NCI-H69 (cell line): ENCODE data around the gene OR1E2.
"Not testable (repeated sequence)": the region's sequence is repeated elsewhere in the genome, so short reads cannot be mapped to it uniquely, and the experiment has no call there.

ENCODE experiments used
- DNase-seq: peaks from one replicate; lab custom pipeline; 2025; lab: John Stamatoyannopoulos, UW

OR1E2 gene, protein sequence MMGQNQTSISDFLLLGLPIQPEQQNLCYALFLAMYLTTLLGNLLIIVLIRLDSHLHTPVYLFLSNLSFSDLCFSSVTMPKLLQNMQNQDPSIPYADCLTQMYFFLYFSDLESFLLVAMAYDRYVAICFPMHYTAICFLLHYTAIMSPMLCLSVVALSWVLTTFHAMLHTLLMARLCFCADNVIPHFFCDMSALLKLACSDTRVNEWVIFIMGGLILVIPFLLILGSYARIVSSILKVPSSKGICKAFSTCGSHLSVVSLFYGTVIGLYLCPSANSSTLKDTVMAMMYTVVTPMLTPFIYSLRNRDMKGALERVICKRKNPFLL

GRCh38 chr17:3433741-3434140 lies at the start of gene OR1E2:
OR1E2 (minus strand) TSS chr17:3433841; CDS start chr17:3433841, 0 bp downstream.
- no peak for DNase-seq

DNA sequence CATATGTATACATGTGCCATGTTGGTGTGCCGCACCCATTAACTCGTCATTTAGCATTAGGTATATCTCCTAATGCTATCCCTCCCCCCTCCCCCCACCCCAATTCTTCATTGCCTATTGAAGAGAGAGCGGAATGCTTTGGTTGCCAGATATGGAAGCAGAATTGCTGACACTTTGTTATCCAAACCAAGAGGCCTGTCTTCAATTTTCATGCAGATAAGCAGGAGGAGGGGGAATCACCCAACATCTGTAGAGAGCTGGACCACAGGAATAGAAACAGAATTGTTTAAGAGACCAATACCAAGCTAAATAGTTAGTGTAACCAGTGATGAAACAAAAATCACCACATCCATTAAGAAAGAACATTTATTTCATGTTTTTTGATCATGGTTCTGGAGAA lies 49.2 kb upstream of the OR1E2 start:
- no peak for DNase-seq

DNA sequence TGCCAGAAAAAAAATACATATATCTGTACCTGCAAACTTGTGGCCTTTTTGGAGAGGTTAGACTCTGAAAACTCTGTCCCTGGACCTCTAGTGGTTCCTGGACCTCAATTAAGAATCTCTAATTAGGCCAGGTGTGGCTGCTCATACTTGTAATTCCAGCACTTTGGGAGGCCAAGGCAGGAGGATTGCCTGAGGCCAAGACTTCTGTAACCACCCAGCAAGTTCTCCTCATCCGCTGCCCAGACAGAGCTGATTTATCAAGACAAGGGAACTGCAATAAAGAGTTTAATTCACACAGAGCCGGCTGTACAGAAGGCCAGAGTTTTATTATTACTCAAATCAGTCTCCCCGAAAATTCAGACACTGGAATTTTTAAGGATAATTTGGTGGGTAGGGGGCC lies 46.3 kb upstream of the OR1E2 start:
- no peak for DNase-seq

GRCh38 chr17:3475812-3476610 lies 42.4 kb upstream of the OR1E2 start, which contains the start of gene ASPA:
ASPA (plus strand) TSS chr17:3475997; CDS start chr17:3476160, 163 bp downstream.
- DNase-seq, result no peak

- no peak for DNase-seq
Observed at GRCh38 chr17:3475251-3475685, 41.6 kb upstream of the OR1E2 start.

GRCh38 chr17:3474212-3474611 lies 40.6 kb upstream of the OR1E2 start:
- no peak for DNase-seq

DNA sequence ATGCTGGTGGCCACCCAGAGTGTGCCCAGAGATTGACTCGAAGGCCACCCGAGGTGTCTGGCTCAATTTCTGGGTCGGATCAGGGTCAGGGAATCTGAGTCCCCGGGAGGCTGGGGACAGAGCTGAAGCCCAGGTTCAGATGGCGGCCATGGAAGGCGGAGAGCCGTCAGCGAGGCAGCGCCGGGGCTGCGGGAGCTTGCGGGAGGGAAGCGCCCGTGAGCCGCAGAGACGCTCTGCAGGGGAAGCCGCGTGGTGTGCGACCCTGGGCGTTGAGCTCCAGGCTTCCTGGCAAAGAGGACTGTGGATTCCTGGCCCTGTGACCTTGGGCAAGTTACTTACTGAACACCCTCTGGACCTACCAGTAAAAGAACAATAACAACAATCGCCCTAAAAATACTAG lies 38.5 kb upstream of the OR1E2 start:
- DNase-seq, result no peak

DNA sequence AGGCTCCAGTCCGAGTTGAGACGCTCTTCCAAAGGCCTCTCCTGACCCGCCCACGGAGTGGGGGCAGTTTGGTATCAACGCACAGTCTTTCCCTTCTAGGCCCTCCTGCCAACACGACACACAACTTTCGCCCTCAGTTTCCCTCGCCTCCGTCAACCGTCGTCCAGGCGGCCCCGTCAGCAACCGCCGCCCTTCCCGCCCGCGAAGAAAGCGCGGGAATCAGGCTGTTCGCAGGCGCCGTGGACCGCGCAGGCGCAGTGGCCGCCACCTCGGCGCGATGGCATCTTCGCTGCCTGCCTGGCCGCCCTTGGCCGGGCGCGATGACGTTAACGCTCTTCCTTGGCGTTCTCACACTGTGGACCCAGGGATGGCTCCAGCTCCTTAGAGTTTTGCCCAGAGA lies 38.0 kb upstream of the OR1E2 start, which contains the start of gene SPATA22:
SPATA22 (minus strand) TSS at position 221 of the 400 bp plus-strand sequence. CDS start 2,494 bp downstream, outside the sequence.
- no peak for DNase-seq

- DNase-seq, result no peak
Observed at GRCh38 chr17:3469529-3469928, 35.9 kb upstream of the OR1E2 start.

GRCh38 chr17:3466355-3466754 lies 32.7 kb upstream of the OR1E2 start:
- not testable (repeated sequence) for DNase-seq

DNA sequence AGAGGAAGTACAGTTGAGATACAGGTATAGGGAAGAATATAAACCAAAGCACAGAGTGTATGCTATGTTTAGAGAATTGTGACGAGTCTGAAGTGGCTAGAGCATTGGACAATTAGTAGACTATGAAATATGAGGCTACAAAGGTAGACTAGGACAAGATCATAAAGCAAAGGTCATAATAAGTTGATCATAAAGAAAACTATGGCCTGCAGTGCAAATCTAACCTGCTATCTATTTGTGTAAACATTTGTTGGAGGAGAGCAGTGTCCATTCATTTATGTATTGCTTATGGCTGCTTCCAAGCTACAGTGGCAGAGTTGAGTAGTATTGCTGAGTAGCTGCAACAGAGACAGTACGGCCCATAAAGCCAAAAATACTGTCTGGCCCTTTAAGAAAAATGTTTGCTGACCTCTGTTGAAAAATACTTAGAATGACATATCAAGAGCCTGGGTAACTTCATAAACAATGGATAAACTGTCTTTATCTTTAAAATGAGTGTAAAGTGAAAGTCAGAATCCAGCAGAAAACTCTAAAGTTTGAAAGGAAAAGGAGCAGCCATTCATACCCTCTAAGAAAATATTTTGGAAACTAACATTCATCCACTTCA lies 14.5 kb upstream of the OR1E2 start:
- DNase-seq, result no peak

DNA sequence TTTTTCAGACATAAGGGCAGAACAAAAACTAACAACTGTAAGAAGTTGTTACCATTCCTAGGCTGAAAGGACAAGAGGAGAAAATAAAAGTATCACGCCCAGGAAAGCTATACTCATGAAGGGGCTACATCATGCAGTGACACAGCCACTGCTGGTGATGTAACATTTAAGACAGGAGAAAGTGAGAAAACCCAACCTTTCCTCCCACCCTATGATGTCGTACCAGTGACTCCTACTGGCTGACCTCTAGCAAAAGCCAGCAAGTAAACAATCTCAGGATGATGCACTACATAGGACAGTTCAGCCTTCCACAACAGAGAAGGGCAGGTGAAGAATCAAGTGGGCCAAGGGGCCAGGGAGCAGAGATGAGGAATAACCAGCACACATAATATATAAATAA lies 14.0 kb upstream of the OR1E2 start:
- DNase-seq, result no peak

GRCh38 chr17:3440451-3440850 lies 6.8 kb upstream of the OR1E2 start:
- DNase-seq, result no peak

GRCh38 chr17:3438368-3438767 lies 4.7 kb upstream of the OR1E2 start:
- no peak for DNase-seq

DNA sequence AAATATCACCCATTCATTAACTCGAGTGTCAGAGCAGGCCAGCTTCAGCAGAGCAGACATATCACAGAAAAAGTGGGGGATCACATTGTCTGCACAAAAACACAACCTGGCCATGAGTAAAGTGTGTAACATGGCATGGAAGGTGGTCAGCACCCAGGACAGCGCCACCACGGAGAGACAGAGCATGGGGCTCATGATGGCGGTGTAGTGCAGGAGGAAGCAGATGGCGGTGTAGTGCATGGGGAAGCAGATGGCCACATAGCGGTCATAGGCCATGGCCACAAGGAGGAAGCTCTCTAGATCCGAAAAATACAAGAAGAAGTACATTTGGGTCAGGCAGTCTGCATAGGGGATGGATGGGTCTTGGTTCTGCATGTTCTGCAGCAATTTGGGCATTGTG lies 426 bp downstream of the OR1E2 start:
- DNase-seq, result not testable (repeated sequence)

GRCh38 chr17:3418222-3418621 lies 15.4 kb downstream of the OR1E2 start:
- DNase-seq, result no peak

DNA sequence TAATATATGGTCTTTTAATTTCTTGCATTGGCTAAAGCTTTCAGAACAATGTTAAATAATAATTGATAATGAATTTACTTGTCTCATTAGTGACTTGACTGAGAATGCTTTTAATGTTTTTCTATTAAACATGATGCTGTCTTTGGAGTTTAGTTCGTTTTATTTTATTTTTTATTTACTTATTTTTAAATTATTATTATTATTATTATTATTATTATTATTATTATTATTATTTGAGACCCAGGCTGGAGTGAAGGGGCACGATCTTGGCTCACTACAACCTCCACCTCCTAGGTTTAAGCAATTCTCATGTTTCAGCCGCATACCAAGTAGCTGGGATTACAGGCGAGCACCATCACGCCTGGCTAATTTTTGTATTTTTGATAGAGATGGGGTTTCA lies 18.0 kb downstream of the OR1E2 start:
- no peak for DNase-seq

- DNase-seq, result not testable (repeated sequence)
Observed at GRCh38 chr17:3412216-3412615, 21.4 kb downstream of the OR1E2 start.

DNA sequence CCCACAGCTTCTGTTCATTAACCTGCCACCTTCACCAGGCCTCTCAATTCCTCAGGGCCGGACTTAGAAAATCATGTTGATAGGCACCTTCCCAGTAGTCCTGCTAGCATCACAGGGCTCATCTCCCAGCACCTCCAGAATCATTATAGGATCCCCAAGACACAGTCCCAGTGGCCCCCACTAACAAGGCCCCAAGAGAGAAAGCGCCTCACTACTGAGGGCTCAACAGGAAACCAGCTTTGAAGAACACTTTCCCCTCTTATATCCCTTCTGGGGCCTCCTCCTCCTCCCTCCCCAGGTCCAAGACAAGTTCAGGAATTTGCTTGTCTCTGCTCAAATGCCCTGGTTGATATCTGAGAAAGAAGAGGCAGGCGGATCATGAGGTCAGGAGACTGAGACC lies 22.6 kb downstream of the OR1E2 start, which contains the start of gene OR3A3:
OR3A3 (plus strand) TSS at position 301 of the 400 bp plus-strand sequence.
- no peak for DNase-seq

DNA sequence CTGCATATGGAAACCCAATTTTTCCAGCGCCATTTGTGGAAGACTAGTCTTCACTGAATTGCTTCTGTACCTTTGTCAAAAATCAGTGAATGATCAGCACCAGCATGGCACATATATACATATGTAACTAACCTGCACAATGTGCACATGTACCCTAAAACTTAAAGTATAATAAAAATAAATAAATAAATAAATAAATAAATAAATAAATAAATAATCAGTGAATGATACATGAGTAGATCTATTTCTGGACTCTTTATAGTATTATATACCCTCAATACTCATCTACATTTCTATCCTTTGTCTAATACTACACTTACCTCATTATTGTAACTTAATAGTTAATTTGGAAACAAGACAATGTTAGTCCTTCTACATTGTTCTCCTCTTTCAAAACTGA lies 29.8 kb downstream of the OR1E2 start:
- not testable (repeated sequence) for DNase-seq

DNA sequence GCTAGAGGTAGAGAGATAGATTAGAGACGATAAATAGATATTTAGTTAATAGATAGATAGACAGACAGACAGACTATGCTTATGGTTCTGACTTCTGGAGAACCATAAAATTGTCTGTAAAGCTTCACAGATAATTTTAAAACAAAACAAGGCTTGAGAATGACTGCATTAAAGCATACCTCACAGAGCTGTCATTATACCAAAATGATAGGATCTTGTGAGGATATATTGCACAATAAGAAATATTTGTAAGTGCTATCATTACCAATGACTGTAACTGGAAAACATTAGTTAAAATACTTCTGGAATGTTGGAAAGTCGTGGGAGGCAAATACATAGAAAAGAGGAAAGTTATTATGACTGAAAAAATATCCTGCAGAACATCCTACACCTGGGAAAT lies 31.9 kb downstream of the OR1E2 start:
- no peak for DNase-seq

DNA sequence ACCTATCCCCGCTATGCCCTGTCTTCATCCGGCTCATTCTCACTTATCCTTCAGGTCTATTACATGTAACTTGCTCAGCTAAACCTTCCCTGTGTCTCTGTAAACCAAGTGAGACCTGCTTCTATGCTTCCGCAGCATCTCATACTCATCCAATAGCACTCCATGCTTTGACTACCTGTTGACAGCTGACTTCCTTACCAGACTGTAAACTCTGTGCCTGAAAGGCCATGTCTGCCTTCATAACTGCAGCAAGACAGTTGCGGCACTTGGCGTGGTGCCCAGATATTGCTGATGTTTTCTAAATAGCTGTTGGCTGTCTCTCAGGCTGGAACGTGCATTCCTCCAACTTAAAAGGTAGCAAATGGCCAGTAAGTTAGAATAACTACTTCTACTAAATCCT lies 33.6 kb downstream of the OR1E2 start:
- DNase-seq, result no peak

DNA sequence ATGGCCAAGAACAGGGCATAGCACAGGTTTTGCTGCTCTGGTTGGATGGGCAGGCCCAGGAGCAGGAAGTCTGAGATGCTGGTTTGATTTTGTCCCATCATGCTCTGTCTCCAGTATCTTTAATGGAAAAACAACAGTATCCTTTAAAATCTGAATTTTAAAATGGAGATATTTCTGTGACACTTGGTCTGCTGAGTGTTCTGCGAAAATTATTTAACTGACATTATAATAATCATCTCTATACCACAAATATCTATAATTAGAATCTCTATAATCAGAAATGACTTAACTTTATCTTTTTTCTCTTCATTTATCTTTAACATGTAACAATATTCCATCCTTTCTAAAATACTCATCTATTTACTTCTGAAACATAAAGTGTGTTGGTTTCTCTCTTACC lies 35.3 kb downstream of the OR1E2 start, which contains the start of gene OR1E1:
OR1E1 (minus strand) TSS at position 101 of the 400 bp plus-strand sequence; CDS start at position 101, 0 bp downstream.
- DNase-seq, result no peak
